Astrocyte (in vitro differentiated cells and primary cell): ENCODE results near the gene TAPBP. TPM values are rescaled to one million over a fixed set of nuclear protein-coding genes. Genes with fewer than 3 reads are reported as not detected.

Experiments
- DNase-seq: peaks from one replicate; pipeline ENCODE4 v3.0.0-alpha.2; 2010; ENCODE audit warnings: low read depth
- FAIRE-seq: peaks from 2 replicates; lab custom pipeline; 2011; peaks lifted over from hg19 to GRCh38; lab: Jason Lieb, UNC
- H2AFZ ChIP-seq: 2 replicates; pipeline ENCODE4 v1.6.0; 2012; ENCODE audit warnings: low read depth, low read length, inconsistent platforms
- H3K27ac ChIP-seq: 2 replicates; pipeline ENCODE4 v1.5.1; 2011; ENCODE audit warnings: low read depth, low read length, inconsistent platforms
- H3K27me3 ChIP-seq: 2 replicates; pipeline ENCODE4 v1.6.0; 2011; ENCODE audit warnings: low read length, inconsistent platforms; ENCODE audit not compliant: insufficient read depth
- H3K36me3 ChIP-seq: 2 replicates; pipeline ENCODE4 v1.5.1; 2011; ENCODE audit warnings: low read length, inconsistent platforms; ENCODE audit not compliant: insufficient read depth
- H3K4me1 ChIP-seq: 2 replicates; pipeline ENCODE4 v1.5.1; 2011; ENCODE audit warnings: low read length, inconsistent platforms; ENCODE audit not compliant: insufficient read depth
- H3K4me2 ChIP-seq: 2 replicates; pipeline ENCODE4 v1.6.0; 2012; ENCODE audit warnings: low read length, inconsistent platforms
- H3K4me3 ChIP-seq: 2 replicates; pipeline ENCODE4 v1.5.1; 2011; ENCODE audit warnings: low read depth, mild to moderate bottlenecking, low read length, inconsistent platforms; ENCODE audit not compliant: insufficient read depth
- H3K79me2 ChIP-seq: 2 replicates; pipeline ENCODE4 v1.6.0; 2012; ENCODE audit warnings: mild to moderate bottlenecking, low read length, inconsistent platforms; ENCODE audit not compliant: insufficient read depth
- H3K9ac ChIP-seq: 2 replicates; pipeline ENCODE4 v1.6.0; 2012; ENCODE audit warnings: mild to moderate bottlenecking, low read length, inconsistent platforms
- H3K9me3 ChIP-seq: 2 replicates; pipeline ENCODE4 v1.5.1; 2012; ENCODE audit warnings: low read depth, mild to moderate bottlenecking, low read length, inconsistent platforms; ENCODE audit not compliant: insufficient read depth
- H4K20me1 ChIP-seq: 2 replicates; pipeline ENCODE4 v1.6.0; 2012; ENCODE audit warnings: low read length, inconsistent platforms; ENCODE audit not compliant: insufficient read depth
- H3K27ac Mint-ChIP-seq: one replicate; pipeline ENCODE4 v1.8.0; 2021; ENCODE audit warnings: mild to moderate bottlenecking, mixed read lengths; ENCODE audit not compliant: unreplicated experiment
- H3K27me3 Mint-ChIP-seq: one replicate; pipeline ENCODE4 v1.8.0; 2021; ENCODE audit warnings: low read depth, mixed read lengths; ENCODE audit not compliant: unreplicated experiment
- H3K36me3 Mint-ChIP-seq: one replicate; pipeline ENCODE4 v1.8.0; 2021; ENCODE audit warnings: low read depth, mixed read lengths; ENCODE audit not compliant: unreplicated experiment
- H3K4me1 Mint-ChIP-seq: one replicate; pipeline ENCODE4 v1.8.0; 2021; ENCODE audit warnings: low read depth, mixed read lengths; ENCODE audit not compliant: unreplicated experiment
- H3K4me3 Mint-ChIP-seq: one replicate; pipeline ENCODE4 v1.8.0; 2021; ENCODE audit warnings: mild to moderate bottlenecking, moderate library complexity, mixed read lengths; ENCODE audit not compliant: unreplicated experiment
- H3K9me3 Mint-ChIP-seq: one replicate; pipeline ENCODE4 v1.8.0; 2021; ENCODE audit warnings: mild to moderate bottlenecking, mixed read lengths; ENCODE audit not compliant: unreplicated experiment
- EZH2 ChIP-seq: IDR thresholded peaks from 2 replicates; pipeline ENCODE4 v1.6.1; 2012; ENCODE audit warnings: mild to moderate bottlenecking, low read length, inconsistent platforms; ENCODE audit not compliant: insufficient read depth
- total RNA-seq: library from RNA; stranded (reverse); gene quantifications from 2 replicates; pipeline ENCODE4 v1.2.1, GENCODE V29; 2021
- TF ChIP-seq, protein P1 (sequence below): IDR thresholded peaks from 2 replicates; pipeline ENCODE4 v1.5.1; 2011; ENCODE audit warnings: low read depth, mild to moderate bottlenecking, inconsistent platforms, low read length, moderate library complexity; ENCODE audit not compliant: insufficient read depth

Gene TAPBP
- total RNA-seq, 1 donor from 2014 or later: 128 TPM

DNA sequence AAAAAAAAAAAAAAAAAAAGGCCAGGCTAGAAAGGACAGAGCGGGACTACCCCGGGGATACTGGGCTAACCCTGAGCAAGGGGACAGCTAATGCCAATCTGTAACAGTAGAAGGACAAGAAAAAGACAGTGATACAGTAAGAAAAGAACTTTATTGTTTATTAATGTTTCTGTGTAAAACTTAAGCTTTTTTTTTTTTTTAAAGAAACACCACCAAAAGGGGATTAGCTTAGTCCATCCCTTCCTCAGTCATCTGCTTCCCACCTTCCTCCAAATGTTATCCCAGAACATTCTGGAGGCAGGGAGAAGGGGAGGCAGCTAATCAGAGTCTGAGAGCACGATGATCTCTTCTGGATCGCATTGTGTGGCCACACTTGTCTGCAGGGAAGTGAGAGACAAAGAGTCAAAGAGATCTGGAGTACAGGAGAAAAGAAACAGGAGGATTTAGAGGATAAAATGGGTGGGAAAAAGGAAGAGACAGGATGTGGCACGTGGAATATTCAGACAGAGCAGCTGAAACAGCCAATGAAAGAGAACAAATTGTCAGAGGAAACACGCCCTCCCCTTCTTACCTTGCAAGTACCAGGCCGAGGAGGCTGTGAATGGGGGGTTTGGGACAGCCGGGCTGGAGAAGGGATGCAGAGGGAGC is 4.7 kb upstream of the TAPBP start:
- no peak for DNase-seq

DNA sequence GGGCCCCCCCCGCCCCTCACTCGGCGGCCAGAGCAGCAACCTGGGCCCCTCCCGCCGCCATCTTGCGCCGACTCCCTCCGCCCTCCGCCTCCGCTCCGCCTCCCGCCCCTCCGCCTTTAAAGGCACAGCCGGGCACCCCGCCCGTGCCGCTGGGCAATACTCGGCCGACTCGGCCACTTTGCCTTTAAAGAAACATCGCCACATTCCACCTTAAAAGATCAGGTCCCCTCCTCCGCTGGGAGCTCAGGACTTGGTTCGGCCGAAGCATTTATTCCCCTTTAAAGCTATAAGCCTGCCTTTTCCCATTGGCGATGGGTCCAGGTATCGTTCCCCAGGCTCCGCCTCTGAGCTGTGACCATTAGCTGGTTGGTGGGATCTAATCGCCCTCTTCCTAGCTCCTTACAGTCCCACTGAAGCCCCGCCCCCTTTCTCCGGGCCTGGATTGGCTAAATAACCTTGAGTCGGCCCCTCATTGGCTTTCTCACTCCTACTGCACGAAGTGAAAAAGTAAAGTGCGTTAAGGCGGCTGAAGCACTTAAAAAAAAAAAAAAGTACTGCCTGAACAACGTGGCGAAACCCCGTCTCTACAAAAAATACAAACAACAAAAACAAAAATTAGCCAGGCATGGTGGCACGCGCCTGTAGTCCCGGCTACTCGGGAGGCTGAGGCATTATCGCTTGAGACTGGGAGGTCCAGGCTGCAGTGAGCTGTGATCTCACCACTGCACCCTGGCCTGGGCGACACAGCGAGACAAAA is 4.0 kb upstream of the TAPBP start, which contains the start of gene ZBTB22:
Gene ZBTB22, minus strand, starts transcription at position 76 of the 757 bp plus-strand sequence. CDS start 828 bp downstream, outside the sequence.
- Histone ChIP-seq H3K4me1 (peaks cover 58% of the 10 kb centered on the region), H3K4me3 (peak within 1 kb of the TSS; percentile 67), H3K27ac (peak within 1 kb of the TSS; percentile 72), H3K4me2 (peak within 1 kb of the TSS; percentile 83), H4K20me1 (peaks cover 16% of the 10 kb centered on the region), H3K79me2 (peaks cover 69% of the 10 kb centered on the region), H3K27me3 (no peaks in the 10 kb centered on the region), H2AFZ (peak within 1 kb of the TSS; percentile 59), H3K36me3 (peaks cover 27% of the 10 kb centered on the region), H3K9me3 (no peaks in the 10 kb centered on the region), H3K9ac (peak within 1 kb of the TSS; percentile 73)
- no peak for TF ChIP-seq EZH2
- TF ChIP-seq, protein P1, sequence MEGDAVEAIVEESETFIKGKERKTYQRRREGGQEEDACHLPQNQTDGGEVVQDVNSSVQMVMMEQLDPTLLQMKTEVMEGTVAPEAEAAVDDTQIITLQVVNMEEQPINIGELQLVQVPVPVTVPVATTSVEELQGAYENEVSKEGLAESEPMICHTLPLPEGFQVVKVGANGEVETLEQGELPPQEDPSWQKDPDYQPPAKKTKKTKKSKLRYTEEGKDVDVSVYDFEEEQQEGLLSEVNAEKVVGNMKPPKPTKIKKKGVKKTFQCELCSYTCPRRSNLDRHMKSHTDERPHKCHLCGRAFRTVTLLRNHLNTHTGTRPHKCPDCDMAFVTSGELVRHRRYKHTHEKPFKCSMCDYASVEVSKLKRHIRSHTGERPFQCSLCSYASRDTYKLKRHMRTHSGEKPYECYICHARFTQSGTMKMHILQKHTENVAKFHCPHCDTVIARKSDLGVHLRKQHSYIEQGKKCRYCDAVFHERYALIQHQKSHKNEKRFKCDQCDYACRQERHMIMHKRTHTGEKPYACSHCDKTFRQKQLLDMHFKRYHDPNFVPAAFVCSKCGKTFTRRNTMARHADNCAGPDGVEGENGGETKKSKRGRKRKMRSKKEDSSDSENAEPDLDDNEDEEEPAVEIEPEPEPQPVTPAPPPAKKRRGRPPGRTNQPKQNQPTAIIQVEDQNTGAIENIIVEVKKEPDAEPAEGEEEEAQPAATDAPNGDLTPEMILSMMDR: no peak
- FAIRE-seq (peak; percentile 69), DNase-seq (peak; percentile 98)
- H3K27me3 Mint-ChIP-seq: no peaks in the 10 kb centered on the region
- H3K27ac Mint-ChIP-seq: peak within 1 kb of the TSS; percentile 99
- H3K36me3 Mint-ChIP-seq: peaks cover 10% of the 10 kb centered on the region
- peak within 1 kb of the TSS; percentile 95 for H3K4me3 Mint-ChIP-seq
- no peaks in the 10 kb centered on the region for H3K9me3 Mint-ChIP-seq
- H3K4me1 Mint-ChIP-seq: peaks cover 29% of the 10 kb centered on the region

More for the DNA sequence above, 4.7 kb upstream of the TAPBP start:
- peak overlapping the region; percentile 99 for H3K27ac Mint-ChIP-seq
- Histone ChIP-seq H3K27ac (peak overlapping the region; percentile 72), H4K20me1 (peaks cover 14% of the 10 kb centered on the region), H3K36me3 (peaks cover 27% of the 10 kb centered on the region), H3K4me1 (peaks cover 59% of the 10 kb centered on the region), H3K9ac (peak overlapping the region; percentile 73), H3K27me3 (no peaks in the 10 kb centered on the region), H3K79me2 (peaks cover 62% of the 10 kb centered on the region), H3K9me3 (no peaks in the 10 kb centered on the region), H3K4me2 (peak overlapping the region; percentile 83), H2AFZ (no peak overlapping the region), H3K4me3 (peak overlapping the region; percentile 67)
- no peaks in the 10 kb centered on the region for H3K27me3 Mint-ChIP-seq
- H3K36me3 Mint-ChIP-seq: peaks cover 10% of the 10 kb centered on the region
- H3K9me3 Mint-ChIP-seq: no peaks in the 10 kb centered on the region
- no peak for FAIRE-seq
- peaks cover 29% of the 10 kb centered on the region for H3K4me1 Mint-ChIP-seq
- H3K4me3 Mint-ChIP-seq: peak overlapping the region; percentile 95
- TF ChIP-seq, protein P1: no peak
- TF ChIP-seq EZH2: no peak

DNA sequence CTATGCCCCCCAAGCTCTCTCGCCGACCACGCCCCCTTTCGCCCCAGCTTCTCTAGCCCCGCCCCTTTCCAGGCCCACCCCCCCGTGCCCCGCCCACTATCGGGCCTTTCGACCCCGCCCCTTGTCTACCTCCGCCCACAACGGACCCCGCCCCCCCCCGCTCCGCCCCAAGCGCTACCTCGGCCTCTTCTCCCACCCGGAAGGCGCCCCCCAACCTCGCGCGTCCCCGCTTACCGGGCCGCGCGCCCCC is 3.5 kb upstream of the TAPBP start:
- no peaks in the 10 kb centered on the region for H3K9me3 ChIP-seq
- H4K20me1 ChIP-seq: peaks cover 21% of the 10 kb centered on the region
- TF ChIP-seq, protein P1: no peak
- TF ChIP-seq EZH2: no peak
- H3K4me3 ChIP-seq: peak overlapping the region; percentile 44
- peak overlapping the region; percentile 70 for H3K4me2 ChIP-seq
- no peak overlapping the region for H3K27ac ChIP-seq
- no peak for DNase-seq
- H3K36me3 ChIP-seq: peaks cover 27% of the 10 kb centered on the region
- FAIRE-seq: no peak
- peaks cover 10% of the 10 kb centered on the region for H3K36me3 Mint-ChIP-seq
- peaks cover 69% of the 10 kb centered on the region for H3K79me2 ChIP-seq
- no peak overlapping the region for H2AFZ ChIP-seq
- peaks cover 63% of the 10 kb centered on the region for H3K4me1 ChIP-seq
- no peak overlapping the region for H3K9ac ChIP-seq
- H3K9me3 Mint-ChIP-seq: no peaks in the 10 kb centered on the region
- no peak overlapping the region for H3K27ac Mint-ChIP-seq
- no peaks in the 10 kb centered on the region for H3K27me3 Mint-ChIP-seq
- peak overlapping the region; percentile 81 for H3K4me3 Mint-ChIP-seq
- H3K4me1 Mint-ChIP-seq: peaks cover 29% of the 10 kb centered on the region
- H3K27me3 ChIP-seq: no peaks in the 10 kb centered on the region
